ENCODE data around the gene PHF2.

Gene PHF2

DNA sequence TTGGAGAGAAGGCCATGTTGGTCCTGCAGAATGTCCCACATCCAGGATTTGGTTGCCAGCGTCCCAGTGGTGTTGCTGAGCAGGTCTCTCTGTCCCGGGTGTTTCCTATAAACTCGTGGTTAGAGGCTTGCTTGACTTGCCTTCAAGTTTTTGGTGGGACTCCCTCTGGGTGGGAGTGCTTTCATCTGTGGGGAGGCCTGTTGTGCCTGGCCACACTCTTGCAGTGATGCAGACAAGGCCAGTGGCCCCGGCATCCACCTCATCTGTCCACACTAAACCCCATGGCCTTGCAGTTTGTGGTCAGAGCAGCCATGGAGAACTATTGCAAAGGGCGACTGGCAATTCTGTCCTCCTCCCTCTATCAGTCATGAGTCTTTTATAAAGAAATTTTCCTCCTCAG, 71.8 kb downstream of the PHF2 start:
- no peak overlapping the region for H3K4ac ChIP-seq (ENCODE audit: low read depth, low read length)
- H2BK12ac ChIP-seq (ENCODE audit: low read length), result no peak overlapping the region
- H3K79me1 ChIP-seq (ENCODE audit: low read length), result no peaks in the 10 kb centered on the region
- H3K36me3 ChIP-seq (ENCODE audit: control insufficient read depth in 1 of 2, insufficient read depth in 2 of 2, low read length in 2 of 2), result peaks cover 43 to 46% of the 10 kb centered on the region in 2 experiments
- no peaks in the 10 kb centered on the region for H3K4me1 ChIP-seq (ENCODE audit: control insufficient read depth in 1 of 2, insufficient read depth in 2 of 2, low read length in 2 of 2)
- H3K14ac ChIP-seq (ENCODE audit: low read length), result no peak overlapping the region
- H3K27me3 ChIP-seq (ENCODE audit: insufficient read depth, low read length), result no peaks in the 10 kb centered on the region
- H3K4me2 ChIP-seq (ENCODE audit: low read length), result no peak overlapping the region
- H3K79me2 ChIP-seq (ENCODE audit: control insufficient read depth, insufficient read depth, low read length, poor library complexity), result no peaks in the 10 kb centered on the region
- peaks cover 6% of the 10 kb centered on the region for H3K9me3 ChIP-seq (ENCODE audit: insufficient read depth, low read depth, low read length)
- H4K12ac ChIP-seq (ENCODE audit: low read depth, low read length), result no peak overlapping the region
- H4K91ac ChIP-seq (ENCODE audit: low read depth, low read length), result no peak overlapping the region
- no peak for DNase-seq
- no peak overlapping the region for H3K18ac ChIP-seq (ENCODE audit: low read length)
- H3K23ac ChIP-seq (ENCODE audit: low read length), result no peak overlapping the region
- H4K8ac ChIP-seq (ENCODE audit: low read depth, low read length), result no peak overlapping the region
- H3K27ac ChIP-seq (ENCODE audit: low read depth, low read length), result no peak overlapping the region
- H2BK120ac ChIP-seq (ENCODE audit: insufficient read depth, low read length, poor library complexity), result no peak overlapping the region
- no peak overlapping the region for H2AFZ ChIP-seq (ENCODE audit: insufficient read depth, low read length, poor library complexity)
- no peak overlapping the region for H3K9ac ChIP-seq (ENCODE audit: low read length)
- H2BK5ac ChIP-seq (ENCODE audit: low read depth, low read length, poor library complexity), result no peak overlapping the region
- no peak overlapping the region for H3K4me3 ChIP-seq (ENCODE audit: low read depth, low read length)
- no CpG with 5 or more reads among the region's 5 CpGs for WGBS (ENCODE audit: extremely low coverage, insufficient coverage, insufficient read length)
- H2AK5ac ChIP-seq (ENCODE audit: low read length), result no peak overlapping the region

DNA sequence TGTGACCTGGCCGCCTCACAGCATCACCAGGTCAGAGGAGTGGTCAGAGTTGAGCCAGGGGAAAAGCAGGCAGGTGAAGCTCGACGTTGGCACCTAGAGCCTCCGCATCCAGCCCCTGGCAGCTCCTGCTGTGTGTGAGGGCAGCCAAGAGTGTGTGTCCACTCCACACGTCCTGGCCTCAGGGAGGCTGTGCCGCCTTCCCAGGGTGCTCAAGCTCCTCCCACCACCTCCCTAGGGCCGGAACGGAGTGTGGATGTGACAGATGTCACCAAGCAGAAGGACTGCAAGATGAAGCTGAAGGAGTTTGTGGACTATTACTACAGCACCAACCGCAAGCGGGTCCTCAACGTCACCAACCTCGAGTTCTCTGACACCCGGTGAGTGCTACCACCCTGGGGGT, 72.5 kb downstream of the PHF2 start:
- Histone ChIP-seq H3K79me2 (ENCODE audit: control insufficient read depth, insufficient read depth, low read length, poor library complexity) (no peaks in the 10 kb centered on the region), H3K27ac (ENCODE audit: low read depth, low read length) (no peak overlapping the region), H3K9ac (ENCODE audit: low read length) (no peak overlapping the region), H3K18ac (ENCODE audit: low read length) (no peak overlapping the region), H3K36me3 (ENCODE audit: control insufficient read depth in 1 of 2, insufficient read depth in 2 of 2, low read length in 2 of 2) (peaks cover 48 to 50% of the 10 kb centered on the region in 2 experiments), H4K12ac (ENCODE audit: low read depth, low read length) (no peak overlapping the region), H2BK12ac (ENCODE audit: low read length) (no peak overlapping the region), H3K14ac (ENCODE audit: low read length) (no peak overlapping the region), H4K8ac (ENCODE audit: low read depth, low read length) (no peak overlapping the region), H4K91ac (ENCODE audit: low read depth, low read length) (no peak overlapping the region), H3K4ac (ENCODE audit: low read depth, low read length) (no peak overlapping the region), H3K27me3 (ENCODE audit: insufficient read depth, low read length) (no peaks in the 10 kb centered on the region), H3K79me1 (ENCODE audit: low read length) (no peaks in the 10 kb centered on the region), H2AFZ (ENCODE audit: insufficient read depth, low read length, poor library complexity) (no peak overlapping the region), H2AK5ac (ENCODE audit: low read length) (no peak overlapping the region), H3K9me3 (ENCODE audit: insufficient read depth, low read depth, low read length) (peaks cover 6% of the 10 kb centered on the region), H3K4me1 (ENCODE audit: control insufficient read depth in 1 of 2, insufficient read depth in 2 of 2, low read length in 2 of 2) (no peaks in the 10 kb centered on the region), H3K23ac (ENCODE audit: low read length) (no peak overlapping the region), H2BK5ac (ENCODE audit: low read depth, low read length, poor library complexity) (no peak overlapping the region), H3K4me2 (ENCODE audit: low read length) (no peak overlapping the region), H2BK120ac (ENCODE audit: insufficient read depth, low read length, poor library complexity) (no peak overlapping the region), H3K4me3 (ENCODE audit: low read depth, low read length) (no peak overlapping the region)
- DNase-seq, result no peak
- WGBS (ENCODE audit: extremely low coverage, insufficient coverage, insufficient read length), result no CpG with 5 or more reads among the region's 13 CpGs

- Histone ChIP-seq H4K12ac (ENCODE audit: low read depth, low read length) (no peak overlapping the region), H3K79me1 (ENCODE audit: low read length) (no peaks in the 10 kb centered on the region), H3K23ac (ENCODE audit: low read length) (peak overlapping the region; percentile 85), H4K8ac (ENCODE audit: low read depth, low read length) (no peak overlapping the region), H2AK5ac (ENCODE audit: low read length) (no peak overlapping the region), H3K36me3 (ENCODE audit: control insufficient read depth in 1 of 2, insufficient read depth in 2 of 2, low read length in 2 of 2) (peaks cover 55 to 59% of the 10 kb centered on the region in 2 experiments), H3K14ac (ENCODE audit: low read length) (no peak overlapping the region), H3K79me2 (ENCODE audit: control insufficient read depth, insufficient read depth, low read length, poor library complexity) (no peaks in the 10 kb centered on the region), H3K4ac (ENCODE audit: low read depth, low read length) (no peak overlapping the region), H3K4me3 (ENCODE audit: low read depth, low read length) (no peak overlapping the region), H2BK5ac (ENCODE audit: low read depth, low read length, poor library complexity) (no peak overlapping the region), H3K9ac (ENCODE audit: low read length) (no peak overlapping the region), H2BK120ac (ENCODE audit: insufficient read depth, low read length, poor library complexity) (no peak overlapping the region), H4K91ac (ENCODE audit: low read depth, low read length) (no peak overlapping the region), H3K4me2 (ENCODE audit: low read length) (no peak overlapping the region), H3K27ac (ENCODE audit: low read depth, low read length) (no peak overlapping the region), H3K4me1 (ENCODE audit: control insufficient read depth in 1 of 2, insufficient read depth in 2 of 2, low read length in 2 of 2) (no peaks in the 10 kb centered on the region), H3K27me3 (ENCODE audit: insufficient read depth, low read length) (no peaks in the 10 kb centered on the region), H3K18ac (ENCODE audit: low read length) (no peak overlapping the region), H2BK12ac (ENCODE audit: low read length) (no peak overlapping the region), H2AFZ (ENCODE audit: insufficient read depth, low read length, poor library complexity) (no peak overlapping the region), H3K9me3 (ENCODE audit: insufficient read depth, low read depth, low read length) (peaks cover 6% of the 10 kb centered on the region)
- no CpG with 5 or more reads among the region's 19 CpGs for WGBS (ENCODE audit: extremely low coverage, insufficient coverage, insufficient read length)
- DNase-seq, result no peak
Observed at GRCh38 chr9:93649610-93650261, 73.4 kb downstream of the PHF2 start.

DNA sequence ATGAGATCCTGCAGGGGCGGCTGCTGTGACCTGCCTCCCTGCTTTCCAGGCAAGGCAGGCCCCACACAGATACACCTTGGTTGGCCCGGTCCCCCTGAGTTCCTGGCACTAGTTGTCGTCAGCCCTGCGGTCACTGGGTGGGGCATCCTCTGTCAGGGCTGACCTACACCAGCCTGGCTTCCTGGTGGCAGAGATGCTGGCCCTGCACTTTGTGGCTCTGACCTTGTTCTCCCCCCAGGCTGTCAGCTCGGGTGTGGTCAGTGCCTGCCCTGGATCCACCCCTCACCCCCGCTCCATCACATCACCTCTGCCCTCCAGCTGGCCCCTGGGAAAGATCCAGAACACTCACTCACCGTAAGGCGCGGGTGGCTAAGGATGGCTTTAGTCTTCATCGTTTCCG, 74.1 kb downstream of the PHF2 start:
- WGBS (ENCODE audit: extremely low coverage, insufficient coverage, insufficient read length), result no CpG with 5 or more reads among the region's 11 CpGs
- Histone ChIP-seq H2BK120ac (ENCODE audit: insufficient read depth, low read length, poor library complexity) (no peak overlapping the region), H3K14ac (ENCODE audit: low read length) (no peak overlapping the region)

More for the DNA sequence above, 74.1 kb downstream of the PHF2 start:
- no peaks in the 10 kb centered on the region for H3K79me1 ChIP-seq (ENCODE audit: low read length)
- H3K36me3 ChIP-seq (ENCODE audit: control insufficient read depth in 1 of 2, insufficient read depth in 2 of 2, low read length in 2 of 2), result peaks cover 49 to 56% of the 10 kb centered on the region in 2 experiments
- no peak overlapping the region for H3K23ac ChIP-seq (ENCODE audit: low read length)
- no peaks in the 10 kb centered on the region for H3K4me1 ChIP-seq (ENCODE audit: control insufficient read depth in 1 of 2, insufficient read depth in 2 of 2, low read length in 2 of 2)
- H3K18ac ChIP-seq (ENCODE audit: low read length), result no peak overlapping the region
- H3K4ac ChIP-seq (ENCODE audit: low read depth, low read length), result no peak overlapping the region
- no peak overlapping the region for H3K27ac ChIP-seq (ENCODE audit: low read depth, low read length)
- H3K79me2 ChIP-seq (ENCODE audit: control insufficient read depth, insufficient read depth, low read length, poor library complexity), result no peaks in the 10 kb centered on the region
- H4K8ac ChIP-seq (ENCODE audit: low read depth, low read length), result no peak overlapping the region
- no peak for DNase-seq
- H2BK5ac ChIP-seq (ENCODE audit: low read depth, low read length, poor library complexity), result no peak overlapping the region
- peaks cover 6% of the 10 kb centered on the region for H3K9me3 ChIP-seq (ENCODE audit: insufficient read depth, low read depth, low read length)
- H2AK5ac ChIP-seq (ENCODE audit: low read length), result no peak overlapping the region
- H2BK12ac ChIP-seq (ENCODE audit: low read length), result no peak overlapping the region
- H2AFZ ChIP-seq (ENCODE audit: insufficient read depth, low read length, poor library complexity), result no peak overlapping the region
- H3K9ac ChIP-seq (ENCODE audit: low read length), result no peak overlapping the region
- H3K4me3 ChIP-seq (ENCODE audit: low read depth, low read length), result no peak overlapping the region
- no peak overlapping the region for H3K4me2 ChIP-seq (ENCODE audit: low read length)
- H3K27me3 ChIP-seq (ENCODE audit: insufficient read depth, low read length), result no peaks in the 10 kb centered on the region
- H4K91ac ChIP-seq (ENCODE audit: low read depth, low read length), result no peak overlapping the region
- no peak overlapping the region for H4K12ac ChIP-seq (ENCODE audit: low read depth, low read length)
